DOHH2 (cell line): ENCODE data around the gene ORC4.

Experiments
- EZH2phosphoT487 ChIP-seq: fragments of 200-600 bp; sonication (generic); IDR thresholded peaks from 2 replicates; pipeline ENCODE4 v1.6.1; 2017; ENCODE audit warnings: borderline replicate concordance, mild to moderate bottlenecking, antibody characterized with exemption, low read length, moderate library complexity, mixed read lengths
- TF ChIP-seq, protein P1 (sequence below): fragments of 200-600 bp; sonication (generic); IDR thresholded peaks from one replicate; pipeline ENCODE4 v1.5.1; 2014; ENCODE audit warnings: antibody characterized with exemption, mild to moderate bottlenecking, low read depth, low read length; ENCODE audit not compliant: poor library complexity, severe bottlenecking

- TF ChIP-seq, protein P1, sequence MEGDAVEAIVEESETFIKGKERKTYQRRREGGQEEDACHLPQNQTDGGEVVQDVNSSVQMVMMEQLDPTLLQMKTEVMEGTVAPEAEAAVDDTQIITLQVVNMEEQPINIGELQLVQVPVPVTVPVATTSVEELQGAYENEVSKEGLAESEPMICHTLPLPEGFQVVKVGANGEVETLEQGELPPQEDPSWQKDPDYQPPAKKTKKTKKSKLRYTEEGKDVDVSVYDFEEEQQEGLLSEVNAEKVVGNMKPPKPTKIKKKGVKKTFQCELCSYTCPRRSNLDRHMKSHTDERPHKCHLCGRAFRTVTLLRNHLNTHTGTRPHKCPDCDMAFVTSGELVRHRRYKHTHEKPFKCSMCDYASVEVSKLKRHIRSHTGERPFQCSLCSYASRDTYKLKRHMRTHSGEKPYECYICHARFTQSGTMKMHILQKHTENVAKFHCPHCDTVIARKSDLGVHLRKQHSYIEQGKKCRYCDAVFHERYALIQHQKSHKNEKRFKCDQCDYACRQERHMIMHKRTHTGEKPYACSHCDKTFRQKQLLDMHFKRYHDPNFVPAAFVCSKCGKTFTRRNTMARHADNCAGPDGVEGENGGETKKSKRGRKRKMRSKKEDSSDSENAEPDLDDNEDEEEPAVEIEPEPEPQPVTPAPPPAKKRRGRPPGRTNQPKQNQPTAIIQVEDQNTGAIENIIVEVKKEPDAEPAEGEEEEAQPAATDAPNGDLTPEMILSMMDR, result no peak
- TF ChIP-seq EZH2phosphoT487, result no peak
Measured at GRCh38 chr2:148058641-148059040, 38.1 kb upstream of the ORC4 start.
